H1 (cell line): ENCODE measurements around the gene TRABD2B. TPM values are rescaled to one million over a fixed set of nuclear protein-coding genes. Genes with fewer than 3 reads are reported as not detected.

ENCODE experiments used
- CTCF ChIA-PET: fragments of 300-600 bp; sonication (Branson Sonifier 250); formaldehyde crosslinking; loops from one replicate; lab custom pipeline; 2021; ENCODE audit not compliant: partially characterized antibody; lab: Charles Lee
- POLR2A ChIA-PET: fragments of 300-600 bp; sonication (Branson Sonifier 250); formaldehyde crosslinking; loops from one replicate; lab custom pipeline; 2021; ENCODE audit warnings: inconsistent platforms; ENCODE audit not compliant: partially characterized antibody; lab: Charles Lee
- DNase-seq, 2 experiments: peaks; one replicate each; pipeline versions ENCODE4 v3.0.0 to v3.0.0-alpha.2; 2010 to 2022; ENCODE audit warnings: low spot score in 2 of 2, low read depth in 1 of 2, mixed read lengths in 1 of 2
- FAIRE-seq: peaks from 2 replicates; lab custom pipeline; 2011; peaks lifted over from hg19 to GRCh38; lab: Jason Lieb, UNC
- H2AFZ ChIP-seq: 2 replicates; pipeline ENCODE4 v1.8.1; 2012; ENCODE audit warnings: low read length, inconsistent platforms
- H2AK5ac ChIP-seq: 2 replicates; pipeline ENCODE4 v1.6.1; 2013; ENCODE audit warnings: low read depth, low read length
- H2BK120ac ChIP-seq: replicated peaks from 2 replicates; pipeline ENCODE3; 2013; ENCODE audit warnings: low read depth, low read length, inconsistent platforms
- H2BK12ac ChIP-seq: 2 replicates; pipeline ENCODE4 v1.6.1; 2013; ENCODE audit warnings: low read depth, low read length
- H2BK15ac ChIP-seq: 2 replicates; pipeline ENCODE4 v1.6.1; 2013; ENCODE audit warnings: low read length
- H2BK20ac ChIP-seq: 2 replicates; pipeline ENCODE4 v1.6.1; 2013; ENCODE audit warnings: low read length
- H2BK5ac ChIP-seq: 2 replicates; pipeline ENCODE4 v1.6.1; 2013; ENCODE audit warnings: low read depth, low read length
- H3K14ac ChIP-seq: 2 replicates; pipeline ENCODE4 v1.6.1; 2013; ENCODE audit warnings: inconsistent platforms; ENCODE audit not compliant: insufficient read length
- H3K18ac ChIP-seq: 2 replicates; pipeline ENCODE4 v1.6.1; 2013; ENCODE audit warnings: low read length; ENCODE audit errors: extremely low read depth
- H3K23ac ChIP-seq: 2 replicates; pipeline ENCODE4 v1.6.1; 2013; ENCODE audit warnings: inconsistent platforms; ENCODE audit not compliant: insufficient read length
- H3K23me2 ChIP-seq: 2 replicates; pipeline ENCODE4 v1.6.1; 2013; ENCODE audit warnings: low read depth, low read length
- H3K27ac ChIP-seq: 2 replicates; pipeline ENCODE4 v1.6.1; 2011; ENCODE audit warnings: low read depth, low read length, inconsistent platforms
- H3K27me3 ChIP-seq, 4 experiments: replicated peaks in 1 of 4; 1 replicate in 1 of 4; 2 replicates in 3 of 4; pipeline versions ENCODE4 v1.6.1 to v1.8.1; 2011 to 2013; ENCODE audit warnings: low read length in 3 of 4, mild to moderate bottlenecking in 3 of 4, inconsistent platforms in 2 of 4, mixed read lengths in 2 of 4, moderate library complexity in 1 of 4; ENCODE audit not compliant: control insufficient read depth in 3 of 4, insufficient read depth in 3 of 4; ENCODE audit errors: extremely low read depth in 1 of 4
- H3K36me3 ChIP-seq, 4 experiments: 2 replicates each; pipeline versions ENCODE4 v1.6.1 to v1.8.1; 2011 to 2013; ENCODE audit warnings: mild to moderate bottlenecking in 4 of 4, low read length in 3 of 4, moderate library complexity in 2 of 4, control low read depth in 1 of 4, inconsistent platforms in 1 of 4; ENCODE audit not compliant: insufficient read depth in 4 of 4, control insufficient read depth in 2 of 4
- H3K4ac ChIP-seq: replicated peaks from 2 replicates; pipeline ENCODE3; 2013; ENCODE audit warnings: low read length, low read depth, mixed read lengths, inconsistent platforms; ENCODE audit not compliant: insufficient read length
- H3K4me1 ChIP-seq, 4 experiments: replicated peaks in 1 of 4; 1 replicate in 1 of 4; 2 replicates in 3 of 4; pipeline versions ENCODE4 v1.6.1 to v1.8.1; 2011 to 2013; ENCODE audit warnings: low read length in 3 of 4, inconsistent platforms in 2 of 4, mixed read lengths in 1 of 4; ENCODE audit not compliant: insufficient read depth in 4 of 4, control insufficient read depth in 3 of 4
- H3K4me2 ChIP-seq, 2 experiments: 2 replicates each; pipeline versions ENCODE4 v1.6.1 to v1.8.1; 2011 to 2013; ENCODE audit warnings: low read depth in 2 of 2, low read length in 2 of 2, control low read depth in 1 of 2, inconsistent platforms in 1 of 2, mild to moderate bottlenecking in 1 of 2; ENCODE audit not compliant: insufficient read depth in 1 of 2
- H3K4me3 ChIP-seq, 4 experiments: fragments of 200-600, 300-600 bp in 1 of 4; sonication (generic), shearing (Covaris generic), sonication (Bioruptor Twin) in 1 of 4; 2 replicates each; pipeline versions ENCODE4 v1.5.1 to v1.8.1; 2011 to 2016; ENCODE audit warnings: low read length in 4 of 4, low read depth in 3 of 4, control low read depth in 2 of 4, inconsistent platforms in 2 of 4, mild to moderate bottlenecking in 2 of 4, mixed read lengths in 1 of 4, moderate library complexity in 1 of 4; ENCODE audit not compliant: insufficient read depth in 2 of 4; ENCODE audit errors: extremely low read depth in 1 of 4
- H3K56ac ChIP-seq: replicated peaks from 2 replicates; pipeline ENCODE3; 2013; ENCODE audit warnings: low read depth, mild to moderate bottlenecking, mixed read lengths, low read length, inconsistent platforms; ENCODE audit not compliant: insufficient read length
- H3K79me1 ChIP-seq: 2 replicates; pipeline ENCODE4 v1.6.1; 2013; ENCODE audit warnings: low read depth, low read length, control low read depth
- H3K79me2 ChIP-seq, 2 experiments: 2 replicates each; pipeline versions ENCODE4 v1.6.1 to v1.8.1; 2012 to 2013; ENCODE audit warnings: low read length in 2 of 2, mild to moderate bottlenecking in 2 of 2, inconsistent platforms in 1 of 2; ENCODE audit not compliant: insufficient read depth in 2 of 2, control insufficient read depth in 1 of 2
- H3K9ac ChIP-seq, 4 experiments: replicated peaks in 1 of 4; 1 replicate in 1 of 4; 2 replicates in 3 of 4; pipeline versions ENCODE4 v1.6.1 to v1.8.1; 2011 to 2013; ENCODE audit warnings: low read depth in 3 of 4, low read length in 3 of 4, control low read depth in 2 of 4, mild to moderate bottlenecking in 2 of 4, moderate library complexity in 2 of 4, inconsistent platforms in 1 of 4; ENCODE audit errors: extremely low read depth in 1 of 4
- H3K9me3 ChIP-seq, 2 experiments: 2 replicates each; pipeline versions ENCODE4 v1.6.1 to v1.8.1; 2012 to 2013; ENCODE audit warnings: mild to moderate bottlenecking in 2 of 2, moderate library complexity in 2 of 2, control low read depth in 1 of 2, inconsistent platforms in 1 of 2, low read depth in 1 of 2, low read length in 1 of 2, mixed read lengths in 1 of 2; ENCODE audit not compliant: insufficient read depth in 2 of 2
- H4K20me1 ChIP-seq, 2 experiments: replicated peaks in 1 of 2; 2 replicates each; pipeline versions ENCODE3 to v1.8.1; 2011 to 2013; ENCODE audit warnings: inconsistent platforms in 2 of 2, low read length in 2 of 2, mild to moderate bottlenecking in 1 of 2; ENCODE audit not compliant: insufficient read depth in 2 of 2, control insufficient read depth in 1 of 2
- H4K5ac ChIP-seq: 2 replicates; pipeline ENCODE4 v1.6.1; 2013; ENCODE audit warnings: low read length, low read depth, mixed read lengths, inconsistent platforms; ENCODE audit not compliant: insufficient read length
- H4K8ac ChIP-seq: 2 replicates; pipeline ENCODE4 v1.8.0; 2013; ENCODE audit warnings: mild to moderate bottlenecking, moderate library complexity, low read length, inconsistent platforms; ENCODE audit not compliant: insufficient read depth; ENCODE audit errors: extremely low read depth
- H4K91ac ChIP-seq: replicated peaks from 2 replicates; pipeline ENCODE3; 2013; ENCODE audit warnings: low read length, mixed read lengths, inconsistent platforms; ENCODE audit not compliant: insufficient read length
- BRCA1 ChIP-seq: IDR thresholded peaks from 2 replicates; pipeline ENCODE4 v1.6.1; 2012; ENCODE audit warnings: low read depth, low read length, improper control_type of control experiment
- EGR1 ChIP-seq: IDR thresholded peaks from 2 replicates; pipeline ENCODE4 v1.6.1; 2011; ENCODE audit warnings: low read depth, low read length, borderline replicate concordance
- FOSL1 ChIP-seq: IDR thresholded peaks from 2 replicates; pipeline ENCODE4 v1.6.1; 2011; ENCODE audit warnings: mild to moderate bottlenecking, low read depth, low read length, moderate library complexity; ENCODE audit not compliant: insufficient read depth
- GABPA ChIP-seq: IDR thresholded peaks from 2 replicates; pipeline ENCODE4 v1.6.1; 2011; ENCODE audit warnings: mild to moderate bottlenecking, low read length, moderate library complexity, borderline replicate concordance; ENCODE audit not compliant: insufficient read depth
- KDM5A ChIP-seq: fragments of 200-600 bp; IDR thresholded peaks from 2 replicates; pipeline ENCODE4 v1.7.1; 2012; ENCODE audit warnings: mild to moderate bottlenecking, low read length, inconsistent platforms, mixed read lengths
- MAFK ChIP-seq: IDR thresholded peaks from 2 replicates; pipeline ENCODE4 v1.6.1; 2012; ENCODE audit warnings: low read depth, mild to moderate bottlenecking, improper control_type of control experiment, low read length
- NANOG ChIP-seq: IDR thresholded peaks from 2 replicates; pipeline ENCODE4 v1.6.1; 2011; ENCODE audit warnings: low read length, low read depth, mild to moderate bottlenecking, inconsistent platforms; ENCODE audit not compliant: insufficient read depth, poor library complexity, severe bottlenecking
- RFX5 ChIP-seq: IDR thresholded peaks from 2 replicates; pipeline ENCODE4 v1.6.1; 2011; ENCODE audit warnings: low read depth, low read length, improper control_type of control experiment, borderline replicate concordance
- SUZ12 ChIP-seq: fragments of 200-600 bp; sonication (generic); IDR thresholded peaks from 2 replicates; pipeline ENCODE4 v1.6.1; 2012; ENCODE audit warnings: mild to moderate bottlenecking, inconsistent platforms, low read length, moderate library complexity, mixed read lengths
- TEAD4 ChIP-seq: IDR thresholded peaks from 2 replicates; pipeline ENCODE4 v1.6.1; 2012; ENCODE audit warnings: low read depth, low read length, inconsistent platforms, mixed read lengths
- WGBS, 2 experiments: shearing (Covaris generic) in 1 of 2; methylation state at CpG; one replicate each; pipeline versions ENCODE4 v1.1.6 to v1.1.7; 2013 to 2015; ENCODE audit warnings: low lambda C conversion rate in 2 of 2, mixed read lengths in 2 of 2, inconsistent platforms in 1 of 2, low coverage in 1 of 2, missing lambda C conversion rate in 1 of 2; ENCODE audit not compliant: insufficient replicate concordance in 2 of 2, insufficient coverage in 1 of 2, insufficient read length in 1 of 2; ENCODE audit errors: extremely low coverage in 1 of 2, missing lambda C conversion rate in 1 of 2; 5-methylcytosine and 5-hydroxymethylcytosine counted together
- polyA plus RNA-seq, 7 experiments: library from polyadenylated mRNA; depleted of rRNA in 3 of 7; stranded (reverse) in 5 of 7; unstranded in 2 of 7; fragments of >200 nt in 5 of 7; fragments of 200-250 nt in 2 of 7; gene quantifications; 1 replicate in 5 of 7; 2 replicates in 1 of 7; 4 replicates in 1 of 7; pipeline versions ENCODE4 v1.2.1 to v1.2.3, GENCODE V29; 2011 to 2013; ENCODE audit warnings: missing spikeins in 2 of 7, mixed read lengths in 2 of 7
- total RNA-seq: library from RNA; stranded (reverse); fragmentation: NEBNext Ultra II Directional; extraction: Animal tissue kit (Norgen Biotek cat#: 25700); gene quantifications from 2 replicates; pipeline ENCODE4 v1.2.1, GENCODE V29; 2021
- TF ChIP-seq, protein P1 (sequence below): IDR thresholded peaks from 2 replicates; pipeline ENCODE4 v1.6.1; 2012; ENCODE audit warnings: inconsistent platforms
- TF ChIP-seq, protein P2 (sequence below): IDR thresholded peaks from 2 replicates; pipeline ENCODE4 v1.6.1; 2012; ENCODE audit warnings: low read length, inconsistent platforms

The TRABD2B gene
- total and polyA plus RNA-seq, 2 of the 8 experiments (the other 6 are each of a cell fraction or from before 2014, with no cell fraction given) = 0.95 to 3.4 TPM

DNA sequence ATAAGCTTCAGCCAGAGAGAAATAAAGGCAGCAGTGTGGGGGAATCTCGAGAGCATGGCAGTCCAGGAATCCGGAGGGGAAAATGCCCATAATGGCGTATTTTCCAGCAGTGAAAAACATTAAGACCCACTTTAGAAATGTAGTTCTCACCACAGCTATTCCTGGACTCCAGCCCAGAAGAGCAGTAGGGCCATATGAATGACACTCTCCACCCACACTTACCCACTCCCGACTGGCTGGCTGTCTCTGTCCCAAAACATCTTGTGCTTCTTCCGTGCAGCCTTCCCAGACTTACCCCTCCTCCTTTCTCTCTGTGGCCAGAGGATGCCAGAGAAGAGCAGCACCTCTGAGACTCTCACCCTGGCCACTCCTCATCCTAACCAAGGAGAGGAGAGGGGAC, 56.4 kb downstream of the TRABD2B start:
- Histone ChIP-seq H3K79me2 (no peaks in the 10 kb centered on the region), H4K20me1 (peaks cover 0 to 8% of the 10 kb centered on the region in 2 experiments), H2BK12ac (no peak overlapping the region), H3K23ac (no peak overlapping the region), H4K91ac (no peak overlapping the region), H3K4me1 (no peaks in the 10 kb centered on the region), H3K27me3 (no peaks in the 10 kb centered on the region; a peak in 1 of 7 replicates), H3K36me3 (no peaks in the 10 kb centered on the region), H3K9me3 (no peaks in the 10 kb centered on the region), H3K23me2 (peaks cover 7% of the 10 kb centered on the region; the same call in 1 of the 2 replicates), H3K4me3 (no peak overlapping the region), H3K4me2 (no peak overlapping the region), H3K56ac (no peak overlapping the region), H2AK5ac (no peak overlapping the region), H3K27ac (no peak overlapping the region), H2BK15ac (no peak overlapping the region), H4K5ac (no peak overlapping the region), H2AFZ (no peak overlapping the region), H3K4ac (no peak overlapping the region), H3K79me1 (no peaks in the 10 kb centered on the region), H3K9ac (no peak overlapping the region), H2BK120ac (no peak overlapping the region), H3K18ac (no peak overlapping the region), H4K8ac (no peak overlapping the region), H2BK20ac (no peak overlapping the region), H2BK5ac (no peak overlapping the region), H3K14ac (no peak overlapping the region)
- POLR2A ChIA-PET = no interaction called here
- DNase-seq (peak in 1 of 2 experiments; percentile 14), FAIRE-seq (no peak)
- CTCF ChIA-PET = interaction anchor here (0.5 to 2.0 kb wide), 8 partner anchors 11 to 628 kb away, joined by 3 to 6 read pairs (median 3); no protein-coding TSS in a partner anchor
- 80% methylated on average over 5 of the region's 5 CpGs; no CpG with 5 or more reads in 1 of the 2 experiments for WGBS, 2 experiments
- TF ChIP-seq TEAD4 = no peak
- TF ChIP-seq, protein P1, sequence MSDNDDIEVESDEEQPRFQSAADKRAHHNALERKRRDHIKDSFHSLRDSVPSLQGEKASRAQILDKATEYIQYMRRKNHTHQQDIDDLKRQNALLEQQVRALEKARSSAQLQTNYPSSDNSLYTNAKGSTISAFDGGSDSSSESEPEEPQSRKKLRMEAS = no peak
- TF ChIP-seq KDM5A = no peak
- no peak for TF ChIP-seq EGR1
- TF ChIP-seq SUZ12 = no peak
- TF ChIP-seq NANOG = no peak
- no peak for TF ChIP-seq FOSL1
- no peak for TF ChIP-seq GABPA
- no peak for TF ChIP-seq RFX5
- TF ChIP-seq MAFK = no peak
- TF ChIP-seq, protein P2, sequence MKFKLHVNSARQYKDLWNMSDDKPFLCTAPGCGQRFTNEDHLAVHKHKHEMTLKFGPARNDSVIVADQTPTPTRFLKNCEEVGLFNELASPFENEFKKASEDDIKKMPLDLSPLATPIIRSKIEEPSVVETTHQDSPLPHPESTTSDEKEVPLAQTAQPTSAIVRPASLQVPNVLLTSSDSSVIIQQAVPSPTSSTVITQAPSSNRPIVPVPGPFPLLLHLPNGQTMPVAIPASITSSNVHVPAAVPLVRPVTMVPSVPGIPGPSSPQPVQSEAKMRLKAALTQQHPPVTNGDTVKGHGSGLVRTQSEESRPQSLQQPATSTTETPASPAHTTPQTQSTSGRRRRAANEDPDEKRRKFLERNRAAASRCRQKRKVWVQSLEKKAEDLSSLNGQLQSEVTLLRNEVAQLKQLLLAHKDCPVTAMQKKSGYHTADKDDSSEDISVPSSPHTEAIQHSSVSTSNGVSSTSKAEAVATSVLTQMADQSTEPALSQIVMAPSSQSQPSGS = no peak
- TF ChIP-seq BRCA1 = no peak
